ENCODE data around the gene PLA2G4B. TPM values are rescaled to one million over a fixed set of nuclear protein-coding genes. Genes with fewer than 3 reads are reported as not detected.

Gene PLA2G4B
- total RNA-seq, 2 experiments from 2014 or later: 21.5 to 26.0 TPM

DNA sequence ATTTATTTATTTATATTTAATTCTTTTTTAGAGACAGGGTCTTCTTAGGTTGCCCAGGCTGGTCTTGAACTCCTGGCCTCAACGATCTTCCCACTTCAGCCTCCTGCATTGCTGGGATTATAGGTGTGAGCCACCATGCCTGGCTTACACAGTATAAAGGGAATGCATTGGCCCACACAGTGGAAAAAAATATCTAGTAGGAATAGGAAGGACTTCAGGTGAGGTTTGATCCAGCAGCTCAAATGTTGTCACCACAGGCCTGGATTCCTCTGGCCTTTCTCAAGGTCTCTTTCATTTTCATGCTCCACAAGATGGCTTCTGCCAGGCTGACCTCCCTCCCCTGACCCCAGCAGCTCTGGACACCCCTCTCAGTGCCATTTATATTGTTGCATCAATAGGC is 57.3 kb downstream of the PLA2G4B start:
- POLR2A ChIA-PET: interaction anchor here (0.8 to 2.9 kb wide), 5 partner anchors 15 to 122 kb away, joined by 4 to 19 read pairs (median 8); partner anchors contain the start of gene MAPKBP1
- Mint-ChIP-seq H3K27me3 (no peaks in the 10 kb centered on the region), H3K36me3 (peaks cover 6% of the 10 kb centered on the region), H3K4me3 (no peak overlapping the region), H3K4me1 (peaks cover 18% of the 10 kb centered on the region), H3K9me3 (no peaks in the 10 kb centered on the region), H3K27ac (peak overlapping the region; percentile 45)
- no peak for ATAC-seq (ENCODE audit: low read depth)
- no peak for DNase-seq

GRCh38 chr15:41896566-41896965 is 57.9 kb downstream of the PLA2G4B start:
- POLR2A ChIA-PET: no interaction called here
- H3K4me1 Mint-ChIP-seq: peaks cover 18% of the 10 kb centered on the region
- no peak overlapping the region for H3K4me3 Mint-ChIP-seq
- H3K36me3 Mint-ChIP-seq: peaks cover 6% of the 10 kb centered on the region
- H3K9me3 Mint-ChIP-seq: no peaks in the 10 kb centered on the region
- ATAC-seq (ENCODE audit: low read depth): no peak
- no peak for DNase-seq
- no peak overlapping the region for H3K27ac Mint-ChIP-seq
- H3K27me3 Mint-ChIP-seq: no peaks in the 10 kb centered on the region

- Mint-ChIP-seq H3K4me3 (no peak overlapping the region), H3K36me3 (peaks cover 6% of the 10 kb centered on the region), H3K27me3 (no peaks in the 10 kb centered on the region), H3K4me1 (peaks cover 16% of the 10 kb centered on the region), H3K9me3 (no peaks in the 10 kb centered on the region), H3K27ac (peak overlapping the region; percentile 30)
- DNase-seq (no peak), ATAC-seq (ENCODE audit: low read depth) (no peak)
- POLR2A ChIA-PET: no interaction called here
Measured at GRCh38 chr15:41897363-41897799, 58.7 kb downstream of the PLA2G4B start.

Small RNA genes lying within 50 kb of the gene (microRNA-seq; reads per million reads assigned to microRNA genes)
- gene MIR4310: not detected

Other genes starting within 250 kb of the PLA2G4B start
- gene MGA, start 178.4 kb upstream of the PLA2G4B start, total RNA-seq: 10 to 100 TPM; 43.1 to 46.2 TPM
- gene MAPKBP1, start 64.4 kb upstream of the PLA2G4B start, total RNA-seq: 10 to 100 TPM; 32.0 to 36.6 TPM
- gene JMJD7, start 10.8 kb upstream of the PLA2G4B start, total RNA-seq: 10 to 100 TPM; 33.8 to 54.3 TPM
- 1 to 10 TPM; 1.1 to 1.6 TPM for gene SPTBN5, start 55.2 kb downstream of the PLA2G4B start, total RNA-seq
- gene EHD4, start 133.7 kb downstream of the PLA2G4B start, total RNA-seq: 1 to 10 TPM; 8.4 to 9.5 TPM
- not detected for gene PLA2G4E, start 182.2 kb downstream of the PLA2G4B start, total RNA-seq